Kidney epithelial cell (primary cell): ENCODE measurements around the gene MYZAP. TPM values are rescaled to one million over a fixed set of nuclear protein-coding genes. Genes with fewer than 3 reads are reported as not detected.

Source experiments
- DNase-seq: peaks from one replicate; pipeline ENCODE4 v3.0.0-alpha.2; 2010; ENCODE audit warnings: low read depth
- H3K27me3 ChIP-seq: 2 replicates; pipeline ENCODE4 v1.6.0; 2011; ENCODE audit warnings: low read length; ENCODE audit not compliant: control insufficient read depth, insufficient read depth
- H3K36me3 ChIP-seq: 2 replicates; pipeline ENCODE4 v1.5.1; 2011; ENCODE audit warnings: low read length; ENCODE audit not compliant: control insufficient read depth, insufficient read depth
- H3K4me3 ChIP-seq: 2 replicates; pipeline ENCODE4 v1.5.1; 2011; ENCODE audit warnings: low read depth, mild to moderate bottlenecking, control low read depth, low read length
- total RNA-seq: library from RNA; depleted of rRNA; stranded (reverse); fragments of >200 nt; gene quantifications from 2 replicates; pipeline ENCODE4 v1.2.3, GENCODE V29; 2015
- TF ChIP-seq, protein P1 (sequence below): IDR thresholded peaks from 2 replicates; pipeline ENCODE4 v1.5.1; 2011; ENCODE audit warnings: mild to moderate bottlenecking, moderate library complexity, low read length, control low read depth, inconsistent platforms; ENCODE audit not compliant: insufficient read depth, poor library complexity, severe bottlenecking

Gene MYZAP
- total RNA-seq, 1 donor from 2014 or later = 0.21 TPM

DNA sequence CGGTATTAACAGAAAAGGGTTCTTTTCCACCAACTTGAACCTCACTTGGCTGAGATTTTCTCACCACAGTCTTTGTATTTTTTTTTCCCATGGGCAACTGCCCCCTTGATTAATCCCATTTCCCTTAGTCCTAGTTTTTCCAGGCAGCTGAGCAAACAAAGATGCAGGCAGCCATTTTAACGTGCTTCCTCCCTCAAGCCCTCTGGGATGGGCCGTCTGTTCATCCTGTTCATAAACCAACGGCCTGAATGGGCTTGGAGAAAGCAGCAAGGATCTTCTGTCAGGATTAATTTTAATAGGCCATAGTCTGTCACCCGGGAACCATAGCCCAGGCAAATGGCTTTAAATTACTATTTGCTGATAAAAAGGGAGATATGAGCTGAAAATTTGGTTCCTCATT is 104.4 kb downstream of the MYZAP start:
- no peaks in the 10 kb centered on the region for H3K27me3 ChIP-seq
- TF ChIP-seq, protein P1, sequence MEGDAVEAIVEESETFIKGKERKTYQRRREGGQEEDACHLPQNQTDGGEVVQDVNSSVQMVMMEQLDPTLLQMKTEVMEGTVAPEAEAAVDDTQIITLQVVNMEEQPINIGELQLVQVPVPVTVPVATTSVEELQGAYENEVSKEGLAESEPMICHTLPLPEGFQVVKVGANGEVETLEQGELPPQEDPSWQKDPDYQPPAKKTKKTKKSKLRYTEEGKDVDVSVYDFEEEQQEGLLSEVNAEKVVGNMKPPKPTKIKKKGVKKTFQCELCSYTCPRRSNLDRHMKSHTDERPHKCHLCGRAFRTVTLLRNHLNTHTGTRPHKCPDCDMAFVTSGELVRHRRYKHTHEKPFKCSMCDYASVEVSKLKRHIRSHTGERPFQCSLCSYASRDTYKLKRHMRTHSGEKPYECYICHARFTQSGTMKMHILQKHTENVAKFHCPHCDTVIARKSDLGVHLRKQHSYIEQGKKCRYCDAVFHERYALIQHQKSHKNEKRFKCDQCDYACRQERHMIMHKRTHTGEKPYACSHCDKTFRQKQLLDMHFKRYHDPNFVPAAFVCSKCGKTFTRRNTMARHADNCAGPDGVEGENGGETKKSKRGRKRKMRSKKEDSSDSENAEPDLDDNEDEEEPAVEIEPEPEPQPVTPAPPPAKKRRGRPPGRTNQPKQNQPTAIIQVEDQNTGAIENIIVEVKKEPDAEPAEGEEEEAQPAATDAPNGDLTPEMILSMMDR = no peak
- no peak for DNase-seq
- no peak overlapping the region for H3K4me3 ChIP-seq
- H3K36me3 ChIP-seq = no peaks in the 10 kb centered on the region

DNA sequence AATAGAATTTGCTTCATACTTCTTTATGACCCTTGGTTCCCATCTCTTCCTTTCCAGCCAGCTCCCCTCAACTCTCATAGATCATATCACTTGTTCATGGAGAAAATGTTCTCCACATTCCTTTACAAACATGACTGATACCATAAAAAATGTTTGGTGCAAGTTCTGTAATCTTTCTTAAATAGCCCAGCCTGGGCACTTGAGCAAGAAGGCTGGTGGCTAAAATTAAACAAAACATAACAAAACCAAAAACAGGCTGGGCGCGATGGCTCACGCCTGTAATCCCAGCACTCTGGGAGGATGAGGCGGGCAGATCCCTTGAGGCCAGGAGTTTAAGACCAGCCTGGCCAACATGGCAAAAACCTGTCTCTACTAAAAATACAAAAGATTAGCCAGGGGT is 105.9 kb downstream of the MYZAP start:
- Histone ChIP-seq H3K27me3 (no peaks in the 10 kb centered on the region), H3K4me3 (no peak overlapping the region), H3K36me3 (no peaks in the 10 kb centered on the region)
- DNase-seq = no peak
- TF ChIP-seq, protein P1 = no peak

DNA sequence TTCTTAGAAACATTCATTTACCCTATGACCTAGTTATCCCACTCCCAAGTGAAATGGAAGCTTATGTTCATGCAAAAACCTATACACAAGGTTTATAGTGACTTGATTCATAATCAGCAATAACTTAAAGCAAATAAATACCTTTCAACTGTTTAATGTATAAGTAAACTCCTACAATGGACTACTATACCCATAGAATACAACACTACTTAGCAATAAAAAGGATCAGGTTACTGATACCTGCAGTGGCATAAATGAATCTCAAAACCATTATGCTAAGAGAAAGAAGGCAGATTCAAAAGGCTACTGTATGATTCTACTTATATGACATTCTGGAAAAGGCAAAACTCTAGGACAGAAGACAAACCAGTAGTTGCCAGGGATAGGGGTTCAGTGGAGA is 106.5 kb downstream of the MYZAP start:
- no peaks in the 10 kb centered on the region for H3K36me3 ChIP-seq
- DNase-seq = no peak

DNA sequence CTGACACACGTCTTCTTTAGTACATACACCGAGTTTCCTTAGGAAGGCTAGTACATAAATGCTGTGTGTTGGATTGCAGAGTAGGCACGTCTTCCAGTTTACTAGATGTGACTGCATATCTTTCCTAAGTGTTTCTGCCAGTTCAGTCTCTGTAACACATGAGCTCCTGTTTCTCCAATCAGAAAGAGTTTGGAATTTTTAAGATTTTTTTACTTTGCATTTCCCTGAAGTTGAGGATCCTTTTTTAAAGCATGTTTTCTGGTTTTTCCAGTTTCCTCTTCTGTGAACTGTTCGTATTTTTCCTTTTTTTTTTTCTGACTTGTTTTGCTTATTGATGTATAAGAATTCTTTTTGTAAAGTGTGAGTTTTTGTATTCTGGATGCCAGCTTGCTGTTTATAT is 107.3 kb downstream of the MYZAP start:
- TF ChIP-seq, protein P1 = no peak
- Histone ChIP-seq H3K27me3 (no peaks in the 10 kb centered on the region), H3K36me3 (no peaks in the 10 kb centered on the region), H3K4me3 (no peak overlapping the region)
- DNase-seq = no peak

More for the DNA sequence above, 106.5 kb downstream of the MYZAP start:
- H3K4me3 ChIP-seq = no peak overlapping the region
- no peaks in the 10 kb centered on the region for H3K27me3 ChIP-seq
- TF ChIP-seq, protein P1 = no peak

DNA sequence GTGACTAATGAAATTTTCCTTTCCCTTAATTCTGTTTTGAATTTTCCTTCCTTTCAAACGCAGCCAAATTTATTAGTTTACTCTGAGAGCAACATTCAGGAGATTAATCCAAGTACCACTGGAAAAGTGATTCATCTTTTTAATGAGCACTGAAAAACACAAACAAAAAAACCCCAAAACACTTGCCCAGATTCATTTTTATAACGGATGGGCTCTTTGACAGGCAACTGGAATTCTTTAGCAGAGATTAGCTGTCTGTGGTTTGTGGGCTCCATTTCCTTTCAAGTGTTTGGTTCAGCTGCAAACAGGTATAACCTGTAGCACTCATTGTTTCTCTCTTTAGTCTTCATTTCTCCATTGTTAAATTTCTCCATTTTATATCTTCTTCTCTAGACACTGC is 111.7 kb downstream of the MYZAP start:
- H3K36me3 ChIP-seq = no peaks in the 10 kb centered on the region
- DNase-seq = no peak
- H3K4me3 ChIP-seq = no peak overlapping the region
- TF ChIP-seq, protein P1 = no peak
- no peaks in the 10 kb centered on the region for H3K27me3 ChIP-seq

DNA sequence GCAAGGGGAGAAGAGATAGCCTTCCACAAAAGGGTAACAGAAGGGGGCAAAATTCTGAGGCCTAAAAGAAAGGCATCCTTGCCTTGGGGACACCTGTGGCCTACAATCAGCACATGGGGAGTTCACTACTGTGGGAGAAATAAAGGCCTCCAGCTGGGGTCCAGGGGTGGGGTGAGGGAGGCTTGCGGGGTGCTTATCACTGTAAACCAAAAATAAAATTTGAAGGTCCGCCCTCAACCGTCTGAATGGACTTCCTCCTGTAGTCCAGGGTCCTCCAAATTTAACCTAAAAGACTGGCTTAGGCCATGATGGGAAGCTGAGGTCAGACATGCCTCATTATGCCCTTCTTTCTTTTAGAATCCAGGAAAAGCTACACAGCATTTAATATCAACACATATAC is 112.7 kb downstream of the MYZAP start:
- TF ChIP-seq, protein P1 = no peak
- H3K4me3 ChIP-seq = no peak overlapping the region
- H3K36me3 ChIP-seq = no peaks in the 10 kb centered on the region
- DNase-seq = no peak
- H3K27me3 ChIP-seq = no peaks in the 10 kb centered on the region
